Dedifferentiated amniotic fluid mesenchymal stem cell (primary cell): ENCODE measurements around the gene PRLR.

ENCODE experiments used
- DNase-seq: peaks from one replicate; pipeline ENCODE4 v3.0.0-alpha.2; 2016; ENCODE audit errors: extremely low spot score

The PRLR gene

DNA sequence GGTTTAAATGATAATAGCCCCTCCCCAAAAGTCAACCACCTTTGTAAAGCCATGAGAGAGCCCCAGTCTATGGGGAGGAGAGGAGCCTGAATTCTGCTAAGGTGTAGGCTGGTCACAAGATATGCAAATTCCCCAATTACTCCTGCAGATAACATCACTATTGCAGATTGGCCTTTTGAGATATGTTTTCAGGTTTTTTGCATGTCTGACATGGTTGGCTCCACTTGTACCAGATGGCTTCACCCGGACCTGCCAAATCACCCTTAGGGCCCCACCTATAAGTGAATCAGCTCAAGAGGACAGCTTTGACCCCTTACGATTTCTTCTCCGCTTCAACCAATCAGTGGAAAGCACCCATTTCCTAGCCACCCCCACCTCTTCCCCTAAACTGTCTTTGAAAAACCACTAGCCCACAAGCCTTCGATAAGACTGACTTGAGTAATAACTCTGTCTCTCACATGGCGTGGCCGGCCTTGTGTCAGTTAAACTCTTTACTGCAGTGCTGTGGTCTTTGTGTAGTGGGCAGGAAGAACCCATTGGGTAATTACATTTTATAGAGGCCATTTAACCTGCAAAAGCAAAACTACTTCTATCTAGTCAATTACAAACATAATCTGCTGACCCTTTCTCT lies 69.7 kb downstream of the PRLR start:
- no peak for DNase-seq

DNA sequence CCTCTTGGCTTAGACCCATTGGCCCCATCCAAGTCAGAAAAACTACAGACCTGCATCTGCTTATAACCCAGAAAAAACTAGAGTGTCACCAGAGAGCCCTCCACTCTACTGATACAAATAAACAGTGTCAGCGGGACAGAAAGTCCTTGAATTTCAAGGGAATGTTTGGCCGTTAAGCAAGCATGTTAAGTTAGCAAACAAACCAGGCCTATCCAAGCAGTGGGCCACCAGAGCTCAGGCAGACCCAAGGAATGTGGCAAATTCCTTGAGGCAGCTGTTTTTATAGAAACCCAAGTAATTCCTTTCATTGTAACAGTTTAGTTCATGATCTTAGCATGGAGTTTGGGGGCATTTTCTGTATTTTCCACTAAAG lies 70.9 kb downstream of the PRLR start:
- no peak for DNase-seq

DNA sequence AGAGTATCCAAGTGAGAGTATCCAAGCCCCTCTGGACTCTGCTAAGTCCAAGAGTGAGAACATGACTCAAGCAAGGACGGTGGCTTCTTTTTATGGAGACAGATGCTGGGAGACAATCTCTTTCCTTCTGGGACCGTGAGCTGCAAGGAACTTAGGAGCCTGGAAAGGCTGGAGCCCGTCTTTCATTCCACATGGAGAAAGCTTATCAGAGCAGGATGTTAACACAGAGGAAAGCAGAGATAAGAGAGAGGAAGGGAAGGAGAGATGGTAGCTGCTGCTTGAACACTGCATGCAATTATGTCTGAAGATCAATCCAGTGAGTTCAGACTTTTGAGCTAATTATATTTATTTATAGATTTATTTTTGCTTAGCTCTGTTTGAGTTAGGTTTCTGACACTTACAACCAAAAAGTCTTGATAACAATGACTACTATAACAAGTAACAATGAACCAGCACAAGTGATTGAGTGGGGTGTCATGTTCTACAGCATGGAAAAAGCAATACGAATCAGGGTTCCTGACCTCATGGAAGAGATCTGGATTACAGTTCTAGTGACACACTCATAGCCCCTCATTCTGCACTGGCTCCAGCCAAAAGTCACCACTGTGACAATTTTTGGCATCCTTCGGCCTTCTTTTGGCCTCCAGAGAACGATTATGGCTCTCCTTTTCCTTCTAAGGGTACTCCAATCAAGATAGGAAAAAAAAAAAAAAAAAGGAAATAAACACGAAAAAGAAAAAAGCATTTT lies 71.5 kb downstream of the PRLR start:
- DNase-seq = no peak

DNA sequence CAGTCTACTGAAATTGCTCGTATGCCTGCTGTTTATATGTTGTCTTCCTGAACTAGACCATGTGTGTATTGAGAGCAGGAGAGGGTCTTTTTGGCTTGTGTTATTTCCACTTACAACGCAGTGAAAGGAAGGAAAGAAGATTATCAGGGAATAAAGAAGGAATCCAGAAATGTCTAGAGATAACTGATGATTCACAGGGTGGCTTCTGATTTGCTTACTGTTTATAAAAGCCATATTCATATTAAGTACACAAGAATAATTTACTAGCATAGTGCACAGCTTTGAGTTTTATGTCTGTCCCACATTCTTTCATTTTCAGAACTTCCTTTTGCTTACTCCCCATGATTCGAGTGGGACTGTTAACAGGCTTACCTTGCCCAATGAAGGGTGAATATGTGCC lies 72.1 kb downstream of the PRLR start:
- no peak for DNase-seq

DNA sequence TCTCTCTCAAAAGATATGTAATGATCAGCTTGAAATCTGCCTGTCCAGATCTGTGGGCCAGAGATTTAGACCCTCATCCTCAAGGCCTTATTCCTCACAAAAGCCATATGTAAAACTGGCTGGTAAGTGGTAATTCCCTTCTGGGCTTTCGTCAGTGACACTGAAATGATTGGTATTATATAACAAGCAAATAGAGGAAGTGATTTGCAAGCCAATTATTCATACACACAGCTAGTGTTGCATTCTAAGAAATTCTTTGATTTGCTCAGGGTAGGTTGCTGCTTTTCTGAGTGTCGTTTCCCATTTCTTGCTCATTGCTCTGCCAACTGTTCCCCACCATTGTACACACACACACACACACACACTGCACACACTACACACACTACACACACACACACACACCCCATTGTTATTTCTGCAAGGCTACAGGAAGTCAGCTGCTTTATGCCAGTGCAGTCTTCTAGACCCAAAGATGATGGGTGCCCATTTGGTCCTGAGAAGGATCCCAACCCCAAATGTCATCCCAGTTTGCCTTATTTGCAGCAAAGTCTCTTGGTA lies 76.8 kb downstream of the PRLR start:
- no peak for DNase-seq

DNA sequence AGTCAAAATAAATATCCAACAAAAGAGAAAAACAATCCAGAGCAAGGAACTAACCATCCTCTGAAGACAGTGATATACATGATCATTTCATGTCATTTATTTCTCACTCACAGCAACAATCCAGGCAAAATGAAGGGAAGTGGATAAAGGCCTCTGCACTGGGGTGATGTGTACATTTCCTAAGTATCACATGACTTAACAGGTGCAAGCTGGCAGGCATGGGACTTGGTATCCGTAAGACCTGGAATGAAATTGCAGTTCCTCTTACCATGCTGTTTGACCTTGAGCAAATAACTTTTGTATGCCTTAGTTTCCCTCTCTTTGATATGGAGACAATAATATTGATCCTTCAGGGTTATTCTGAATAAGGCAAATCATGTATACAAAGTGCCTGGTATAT lies 77.6 kb downstream of the PRLR start:
- no peak for DNase-seq

DNA sequence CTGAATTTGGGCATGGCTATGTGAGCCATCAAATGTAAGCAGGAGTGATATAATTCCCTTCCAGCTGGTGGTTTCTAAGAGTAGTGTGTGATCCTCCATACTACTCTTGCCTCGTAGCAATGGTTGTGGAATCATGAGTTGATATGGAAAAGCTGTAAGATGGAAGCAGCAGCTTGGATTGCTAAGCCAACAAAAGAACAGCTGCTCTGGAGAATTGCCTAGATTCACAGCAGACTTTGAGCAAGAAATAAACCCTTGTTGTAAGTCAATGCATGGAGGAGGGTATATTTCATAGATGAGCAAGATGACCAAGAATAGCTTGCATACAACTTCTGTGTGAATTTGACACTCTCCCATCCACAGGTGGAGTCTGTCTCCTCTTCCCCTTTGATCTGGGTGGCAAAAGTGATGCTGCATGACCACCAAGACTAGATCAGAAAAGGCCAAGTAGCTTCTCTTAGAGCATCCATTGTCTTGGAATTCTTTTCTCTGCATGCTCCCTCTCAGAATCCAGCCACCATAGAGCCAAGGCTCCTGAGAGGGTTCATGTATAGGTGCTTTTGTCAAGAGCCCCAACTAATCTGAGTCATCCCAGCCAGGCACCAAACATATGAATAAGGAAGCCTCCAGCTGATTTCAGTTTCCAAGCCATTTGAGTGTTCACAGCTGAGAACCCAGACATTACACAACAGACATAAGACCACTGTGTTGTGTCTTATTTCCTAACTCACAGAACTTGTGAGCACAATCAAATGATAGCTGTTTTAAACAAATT lies 79.0 kb downstream of the PRLR start:
- DNase-seq = no peak

DNA sequence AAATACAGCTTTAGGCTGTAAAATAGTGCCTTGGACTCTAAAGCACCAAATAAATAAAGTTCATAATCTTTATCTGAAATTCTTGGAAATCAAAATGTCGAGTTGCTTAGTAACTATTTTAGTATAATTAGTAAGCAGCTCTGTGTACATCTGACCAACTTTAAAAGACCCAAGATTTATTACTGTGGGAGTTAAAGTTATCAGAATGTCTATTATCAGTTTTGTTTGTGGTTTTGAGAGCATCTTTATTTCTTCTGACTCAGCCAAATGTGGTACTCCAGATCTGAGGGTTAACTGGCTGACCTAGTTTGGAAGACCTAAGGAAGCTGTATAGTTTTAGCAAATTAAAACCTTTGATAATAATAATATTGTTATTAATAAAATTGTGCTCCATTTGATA lies 81.2 kb downstream of the PRLR start:
- DNase-seq = no peak

DNA sequence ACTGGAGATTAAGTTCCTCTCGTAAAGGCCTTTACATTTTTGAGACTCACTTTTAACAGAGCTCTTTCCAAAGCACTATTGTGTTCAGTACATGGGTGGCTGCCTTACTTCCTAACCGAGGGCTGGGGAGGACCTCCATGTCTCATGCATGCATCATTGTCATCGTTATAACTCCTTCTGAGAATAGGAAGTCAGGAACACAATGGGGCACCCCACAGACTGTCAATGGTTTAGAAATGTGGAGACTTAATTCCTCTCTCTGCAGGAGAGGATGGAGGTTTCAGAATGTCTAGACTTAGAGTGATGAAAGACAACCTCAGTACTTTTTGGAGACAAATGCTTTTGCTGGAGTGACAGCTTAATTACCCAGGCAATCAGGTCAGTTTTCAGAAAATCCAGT lies 83.9 kb downstream of the PRLR start:
- DNase-seq = no peak

DNA sequence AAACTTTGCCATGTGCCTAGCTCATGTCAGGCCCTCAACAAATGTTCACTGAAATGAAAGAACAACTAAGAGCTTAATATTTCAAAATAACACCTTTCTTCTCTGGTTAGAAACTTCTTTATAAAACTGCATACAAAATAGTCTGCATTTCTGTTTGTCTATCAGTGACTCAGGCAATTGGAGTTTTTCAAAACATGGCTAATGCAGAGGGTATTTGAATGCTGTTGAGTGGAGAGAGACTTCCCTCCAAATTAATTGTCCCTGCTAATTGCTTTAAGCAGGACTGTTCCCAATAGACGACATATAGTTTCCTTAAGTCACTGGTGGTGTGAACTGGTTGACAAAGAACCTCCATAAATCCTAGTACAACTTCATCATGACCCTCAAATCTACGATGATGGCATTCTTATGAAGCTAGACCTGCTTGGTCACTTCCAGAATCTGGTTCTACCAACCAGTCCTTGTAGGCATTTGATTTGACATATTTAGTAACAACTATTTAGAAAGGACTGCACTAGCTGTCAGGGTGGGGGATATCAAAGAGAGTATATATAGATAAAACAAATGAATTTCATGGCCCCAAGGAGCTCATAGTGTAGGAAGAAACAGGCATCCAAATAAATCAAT lies 84.5 kb downstream of the PRLR start:
- no peak for DNase-seq

DNA sequence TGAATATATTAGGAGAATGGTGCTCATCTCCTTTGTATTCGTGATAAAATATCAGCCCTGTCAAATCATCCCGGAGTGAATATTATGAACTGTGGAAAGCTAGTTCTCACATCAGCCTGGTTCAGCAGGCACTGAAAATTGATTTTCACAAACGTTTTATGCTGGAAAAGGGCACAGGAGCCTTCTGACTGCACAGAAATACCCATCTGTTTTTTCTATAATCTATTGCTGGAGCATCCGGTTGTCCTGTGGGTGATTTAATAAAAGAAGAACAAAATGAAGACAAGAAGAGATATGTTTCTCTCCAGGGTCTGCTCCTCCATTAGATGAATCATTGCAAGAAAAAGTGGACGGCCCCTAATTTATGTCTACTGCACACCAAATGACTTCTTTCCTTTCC lies 85.3 kb downstream of the PRLR start:
- DNase-seq = no peak

DNA sequence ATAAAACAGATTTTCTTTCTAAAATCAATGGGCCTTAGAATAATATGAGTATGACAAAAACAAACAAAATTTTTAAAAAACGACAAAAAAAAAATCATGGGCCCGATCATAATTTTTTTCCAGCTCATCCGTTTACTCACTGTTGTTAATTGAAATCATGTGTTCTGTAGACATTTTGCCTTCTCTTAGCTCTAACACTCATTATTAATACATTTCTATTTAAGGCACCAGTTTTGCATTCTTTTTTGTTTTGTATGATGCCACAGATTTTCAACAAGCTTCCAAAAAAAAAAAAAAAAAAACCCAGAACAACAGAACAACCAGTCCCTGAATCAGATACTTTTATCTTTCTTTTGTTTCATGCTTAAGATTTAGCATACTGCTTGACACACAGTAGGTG lies 86.4 kb downstream of the PRLR start:
- DNase-seq = no peak

DNA sequence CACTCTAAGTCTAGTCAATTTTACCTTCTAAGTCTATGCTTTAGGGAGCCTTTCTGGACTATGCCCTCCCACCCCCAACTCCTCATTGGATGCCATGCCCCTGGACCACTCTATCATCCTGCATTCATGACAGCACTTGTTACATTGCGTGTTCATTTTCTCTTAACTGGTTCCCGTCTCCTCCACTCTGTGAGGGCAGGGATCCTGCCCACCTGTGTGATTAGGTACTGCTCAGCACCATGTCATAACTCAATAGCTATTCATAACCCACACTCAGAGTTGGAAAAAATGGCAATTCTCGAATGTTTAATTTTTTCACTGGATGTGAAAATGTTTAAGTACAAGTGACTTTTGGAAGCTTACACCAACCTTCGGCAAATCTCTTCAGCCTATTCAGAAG lies 88.5 kb downstream of the PRLR start:
- DNase-seq = no peak

DNA sequence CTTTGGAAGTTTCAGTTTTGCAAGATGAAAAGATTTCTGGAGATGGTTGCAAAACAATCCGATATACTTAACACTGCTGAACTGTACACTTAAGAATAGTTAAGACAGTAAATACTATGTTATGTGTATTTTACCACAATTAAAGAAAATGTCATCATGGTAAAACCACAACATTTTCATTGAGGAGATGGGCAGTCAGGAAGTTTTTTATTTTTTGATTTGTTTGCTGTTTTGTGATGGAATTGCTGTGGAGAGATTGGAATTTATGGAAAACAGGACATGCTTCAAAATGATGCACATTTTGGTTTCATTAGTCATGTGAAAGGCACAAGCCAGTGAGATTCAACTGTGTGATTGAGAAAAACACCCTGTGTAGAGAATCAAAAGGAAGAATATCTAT lies 92.1 kb downstream of the PRLR start:
- DNase-seq = no peak

DNA sequence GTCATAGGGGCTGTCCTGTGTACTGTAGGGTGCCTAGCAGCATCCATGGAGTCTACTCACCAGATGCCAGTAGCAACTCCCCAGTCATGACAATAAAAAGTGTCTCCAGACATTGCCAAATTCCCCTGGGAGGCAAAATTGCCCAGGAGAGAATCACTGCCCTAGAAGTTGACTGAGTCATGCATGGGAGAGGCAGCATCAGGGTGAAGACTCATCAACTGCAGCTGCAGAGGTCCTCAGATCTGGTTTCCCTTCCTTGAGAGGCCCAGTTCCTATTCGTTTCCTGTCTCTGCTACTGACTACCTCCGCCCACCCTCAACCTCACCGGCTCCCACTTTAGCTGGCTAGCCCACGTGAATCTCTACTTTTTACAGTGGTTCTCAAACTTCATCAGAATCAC lies 93.9 kb downstream of the PRLR start:
- DNase-seq = peak; percentile 69

DNA sequence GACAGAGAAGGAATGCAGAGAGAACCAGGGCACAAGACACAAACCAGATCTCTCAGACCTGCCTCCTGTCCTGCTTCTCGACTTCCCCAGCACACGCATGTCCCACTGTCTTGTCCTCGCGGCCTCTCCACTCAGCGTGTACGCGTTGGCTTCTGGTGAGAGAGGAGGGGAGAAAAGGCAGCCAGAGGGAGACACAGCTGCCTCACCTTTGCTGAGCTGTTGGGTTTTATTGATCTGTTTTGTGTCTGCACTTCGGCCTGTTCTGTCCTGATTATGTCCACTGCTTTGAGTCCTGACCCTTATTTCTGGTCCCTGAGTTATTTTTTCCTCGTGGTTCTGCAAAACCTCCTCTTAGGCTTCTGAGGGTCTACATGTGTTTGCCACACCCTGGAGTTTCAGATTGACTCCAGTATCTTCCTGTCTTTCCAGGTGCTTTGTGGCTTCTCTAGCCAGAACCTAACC lies 95.0 kb downstream of the PRLR start:
- no peak for DNase-seq

DNA sequence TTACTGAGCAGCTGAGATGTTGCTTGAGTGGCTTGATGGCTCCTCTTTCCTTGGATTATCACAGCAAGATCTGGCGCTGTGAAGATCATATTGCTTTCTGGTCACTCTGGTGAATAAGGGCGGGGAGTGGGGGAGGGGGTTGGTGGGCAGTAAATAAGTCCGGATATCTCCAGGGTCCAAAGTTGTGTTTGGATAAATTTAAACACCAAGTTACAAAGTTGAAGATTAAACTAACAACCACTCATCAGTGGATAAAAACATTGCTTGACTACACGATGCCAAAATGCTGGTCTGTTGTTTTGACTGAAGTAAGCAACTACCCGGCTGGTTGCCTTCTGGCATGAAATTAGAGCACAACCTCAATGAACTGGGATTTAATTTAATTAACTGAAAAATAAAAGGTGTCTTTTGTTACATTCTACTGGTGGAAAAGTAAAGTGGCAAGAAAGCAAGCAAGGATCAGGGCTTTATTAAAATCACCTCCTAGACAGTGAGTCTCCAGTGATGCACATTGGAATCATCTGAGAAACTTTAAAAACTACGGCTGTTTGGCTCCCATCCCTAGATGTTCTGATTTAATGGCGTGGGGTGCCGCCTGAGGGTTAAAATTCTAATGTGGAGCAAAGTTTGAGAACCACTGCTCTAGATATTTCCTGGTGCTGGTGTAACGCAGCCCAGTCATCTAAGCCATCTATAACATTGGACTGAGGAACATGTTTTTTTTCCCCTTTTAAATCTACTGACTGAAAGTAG lies 95.8 kb downstream of the PRLR start:
- no peak for DNase-seq

DNA sequence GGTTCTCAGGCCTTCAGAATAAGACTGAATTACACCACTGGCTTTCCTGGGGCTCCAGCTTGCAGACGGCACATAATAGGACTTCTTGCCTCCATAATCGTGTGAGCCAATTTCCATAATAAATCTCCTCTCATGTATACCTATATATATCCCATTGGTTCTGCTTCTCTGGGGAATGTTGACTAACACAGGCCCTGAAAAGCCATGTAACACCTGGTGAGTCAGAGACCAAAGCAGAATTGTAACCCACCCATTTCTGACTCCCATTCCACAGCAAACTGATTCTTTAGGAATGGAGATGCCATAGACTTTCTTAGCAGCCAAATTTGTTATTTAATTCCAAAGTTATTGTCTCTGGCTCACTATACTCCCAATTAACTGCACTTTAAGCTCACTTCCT lies 97.1 kb downstream of the PRLR start:
- no peak for DNase-seq

DNA sequence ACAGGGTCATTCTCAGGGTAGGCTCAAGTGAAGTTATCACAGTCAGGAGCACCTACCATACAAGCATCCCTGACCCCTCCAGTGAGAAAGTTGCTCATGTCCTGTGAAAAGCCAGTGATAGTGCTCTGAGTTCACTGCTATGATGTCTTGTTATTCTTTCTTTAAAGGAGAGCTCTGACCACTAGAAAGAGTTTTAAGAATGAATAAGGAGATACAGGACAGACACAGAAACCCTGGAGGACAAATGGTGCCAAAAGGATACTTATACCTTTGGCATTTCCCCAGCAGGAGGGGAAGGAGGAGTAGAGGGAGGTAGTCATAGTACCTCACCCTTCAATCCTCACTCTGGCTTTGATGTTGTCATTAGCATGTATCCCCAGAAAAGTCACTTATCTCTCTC lies 98.6 kb downstream of the PRLR start:
- no peak for DNase-seq

DNA sequence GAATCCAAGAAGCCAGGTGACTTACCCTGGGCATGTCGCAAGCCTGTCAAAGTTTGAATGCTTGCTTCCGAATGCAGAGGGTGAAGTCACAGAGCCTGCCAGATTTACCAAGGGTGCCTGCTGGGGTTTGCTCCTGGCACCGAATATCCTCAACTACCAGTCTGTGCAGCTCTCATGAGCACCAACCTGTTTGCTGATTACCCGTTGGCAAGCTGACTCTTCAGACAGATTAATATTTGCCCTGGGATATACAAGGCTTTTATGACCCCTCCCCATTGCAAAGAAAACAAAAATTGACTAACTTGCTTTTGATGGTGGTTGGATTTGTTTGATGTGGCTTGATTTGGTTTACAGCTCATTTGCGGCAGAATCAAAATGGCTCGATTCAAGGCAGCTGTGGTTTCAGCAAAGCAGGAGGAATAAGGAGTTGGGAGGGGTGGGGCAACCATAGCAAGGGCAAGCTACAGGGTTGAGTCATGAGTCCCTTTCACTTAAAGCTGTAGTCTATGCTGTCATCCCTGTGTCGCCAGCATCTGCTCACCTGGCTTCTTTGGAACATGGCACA lies 100.3 kb downstream of the PRLR start:
- no peak for DNase-seq

DNA sequence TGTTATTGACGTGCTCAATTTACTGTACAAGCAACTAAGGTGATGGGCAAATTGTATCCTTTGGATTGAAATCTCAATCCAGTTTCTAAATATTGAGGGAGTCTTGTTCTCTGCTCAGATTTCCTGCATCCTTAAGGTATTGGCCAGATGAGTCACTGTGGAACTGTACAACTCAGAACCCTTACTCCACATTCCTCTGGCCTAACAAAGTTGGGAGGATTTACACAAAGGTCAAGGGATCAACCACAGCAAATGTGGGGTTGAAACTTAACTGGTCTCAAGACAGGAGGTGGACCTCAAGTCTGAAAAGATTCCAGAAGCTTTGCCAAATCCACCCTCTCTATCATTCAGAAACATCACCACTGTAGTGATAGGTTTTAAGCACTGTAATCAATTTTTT lies 101.0 kb downstream of the PRLR start:
- peak; percentile 30 for DNase-seq
